PC-3 (cell line): ENCODE data around the gene SCAF8. TPM values are rescaled to one million over a fixed set of nuclear protein-coding genes. Genes with fewer than 3 reads are reported as not detected.

Experiments
- ATAC-seq: fragments of 200-7000 bp; cut with Tn5 transposase; 2 replicates; pipeline ENCODE4 v1.9.1; 2020; ENCODE audit warnings: mild to moderate bottlenecking, moderate library complexity
- BruUV-seq: library from RNA; stranded (reverse); fragments of 400-500 nt; replicated peaks from 2 replicates; lab custom pipeline; 2021; lab: Mats Ljungman, UMichigan
- CTCF ChIA-PET: fragments of 300-600 bp; sonication (Branson Sonifier 250); formaldehyde crosslinking; loops from one replicate; lab custom pipeline; 2022; ENCODE audit warnings: antibody characterized with exemption; lab: Charles Lee
- POLR2A ChIA-PET: fragments of 300-600 bp; sonication (Branson Sonifier 250); formaldehyde crosslinking; loops from one replicate; lab custom pipeline; 2022; ENCODE audit warnings: antibody characterized with exemption; ENCODE audit not compliant: unreplicated experiment; lab: Charles Lee
- DNase-seq: peaks from one replicate; pipeline ENCODE4 v3.0.0-alpha.2; 2015
- H2AFZ ChIP-seq: fragments of 300-600 bp; sonication (generic); 2 replicates; pipeline ENCODE4 v1.6.0; 2016; ENCODE audit warnings: antibody characterized with exemption, low read length
- H3F3A ChIP-seq: fragments of 300-600 bp; sonication (generic); one replicate; pipeline ENCODE4 v1.6.0; 2017; ENCODE audit warnings: antibody characterized with exemption, low read length, control low read depth, mild to moderate bottlenecking; ENCODE audit not compliant: unreplicated experiment
- H3K27ac ChIP-seq: fragments of 300-600 bp; sonication (generic); 2 replicates; pipeline ENCODE4 v1.5.1; 2016; ENCODE audit warnings: mild to moderate bottlenecking, low read length
- H3K27me3 ChIP-seq: fragments of 300-600 bp; sonication (generic); 2 replicates; pipeline ENCODE4 v1.6.1; 2016; ENCODE audit warnings: low read length, mixed read lengths
- H3K36me3 ChIP-seq: fragments of 300-600 bp; sonication (generic); 2 replicates; pipeline ENCODE4 v1.6.1; 2016; ENCODE audit warnings: low read depth, mixed run types, low read length, mixed read lengths
- H3K4me1 ChIP-seq: fragments of 300-600 bp; sonication (generic); 2 replicates; pipeline ENCODE4 v1.5.1; 2016; ENCODE audit warnings: low read length; ENCODE audit not compliant: insufficient read depth
- H3K4me2 ChIP-seq: fragments of 300-600 bp; sonication (generic); 2 replicates; pipeline ENCODE4 v1.6.0; 2016; ENCODE audit warnings: low read length
- H3K4me3 ChIP-seq: fragments of 300-600 bp; sonication (generic); 2 replicates; pipeline ENCODE4 v1.5.1; 2016; ENCODE audit warnings: mild to moderate bottlenecking, low read length, mixed read lengths
- H3K79me2 ChIP-seq: fragments of 300-600 bp; sonication (generic); 2 replicates; pipeline ENCODE4 v1.6.1; 2017; ENCODE audit warnings: low read length, mixed read lengths
- H3K9ac ChIP-seq: fragments of 300-600 bp; sonication (generic); 2 replicates; pipeline ENCODE4 v1.6.0; 2016; ENCODE audit warnings: mild to moderate bottlenecking, low read length
- H3K9me2 ChIP-seq: fragments of 300-600 bp; sonication (generic); replicated peaks from 2 replicates; pipeline ENCODE4 v1.6.1; 2016; ENCODE audit warnings: mixed run types, low read length, mixed read lengths
- H3K9me3 ChIP-seq: fragments of 300-600 bp; sonication (generic); 2 replicates; pipeline ENCODE4 v1.6.1; 2016; ENCODE audit warnings: low read length, mixed read lengths
- H4K20me1 ChIP-seq: fragments of 300-600 bp; sonication (generic); 2 replicates; pipeline ENCODE4 v1.6.1; 2016; ENCODE audit warnings: low read length, mixed read lengths
- EZH2 ChIP-seq: fragments of 300-600 bp; sonication (generic); IDR thresholded peaks from one replicate; pipeline ENCODE4 v1.6.1; 2017; ENCODE audit warnings: antibody characterized with exemption, mild to moderate bottlenecking, low read length; ENCODE audit not compliant: unreplicated experiment
- EZH2phosphoT487 ChIP-seq: fragments of 300-600 bp; sonication (generic); IDR thresholded peaks from 2 replicates; pipeline ENCODE4 v1.6.1; 2018; ENCODE audit warnings: mild to moderate bottlenecking, antibody characterized with exemption, low read length, borderline replicate concordance
- intact Hi-C: fragments of 100-400 bp; cut with micrococcal nuclease; formaldehyde crosslinking; loops from 2 replicates; pipeline ENCODE4 v1.9.0; 2023
- total RNA-seq: library from RNA; depleted of rRNA; stranded (reverse); fragments of >200 nt; gene quantifications from 2 replicates; pipeline ENCODE4 v1.2.3, GENCODE V29; 2014
- TF ChIP-seq, protein P1 (sequence below): fragments of 300-600 bp; sonication (generic); conservative IDR thresholded peaks from 2 replicates; pipeline ENCODE4 v1.5.1; 2017; ENCODE audit warnings: antibody characterized with exemption, low read depth, mild to moderate bottlenecking, low read length

The SCAF8 gene
- total RNA-seq, 1 experiment from 2014 or later: 11.9 TPM

DNA sequence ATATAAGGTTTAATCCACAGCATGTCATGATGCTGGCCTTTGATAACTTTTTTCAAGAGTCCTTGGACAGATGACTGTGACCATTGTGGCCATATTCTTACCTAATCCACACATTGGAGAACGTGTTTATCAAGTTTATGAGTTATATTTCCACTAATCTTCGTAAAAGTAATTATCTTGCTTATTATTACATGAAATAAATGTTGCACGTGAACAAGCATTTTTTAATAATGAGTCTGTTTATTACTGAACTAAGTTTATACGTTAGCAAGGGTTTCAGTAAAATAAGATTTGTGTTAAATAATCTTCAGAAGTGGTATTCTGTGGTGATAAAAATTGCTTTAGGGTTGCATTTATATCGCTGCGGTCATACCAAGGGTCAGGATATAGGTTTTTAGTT is 107.1 kb downstream of the SCAF8 start:
- CTCF ChIA-PET: no interaction called here
- TF ChIP-seq EZH2phosphoT487 (no peak), EZH2 (no peak)
- TF ChIP-seq, protein P1, sequence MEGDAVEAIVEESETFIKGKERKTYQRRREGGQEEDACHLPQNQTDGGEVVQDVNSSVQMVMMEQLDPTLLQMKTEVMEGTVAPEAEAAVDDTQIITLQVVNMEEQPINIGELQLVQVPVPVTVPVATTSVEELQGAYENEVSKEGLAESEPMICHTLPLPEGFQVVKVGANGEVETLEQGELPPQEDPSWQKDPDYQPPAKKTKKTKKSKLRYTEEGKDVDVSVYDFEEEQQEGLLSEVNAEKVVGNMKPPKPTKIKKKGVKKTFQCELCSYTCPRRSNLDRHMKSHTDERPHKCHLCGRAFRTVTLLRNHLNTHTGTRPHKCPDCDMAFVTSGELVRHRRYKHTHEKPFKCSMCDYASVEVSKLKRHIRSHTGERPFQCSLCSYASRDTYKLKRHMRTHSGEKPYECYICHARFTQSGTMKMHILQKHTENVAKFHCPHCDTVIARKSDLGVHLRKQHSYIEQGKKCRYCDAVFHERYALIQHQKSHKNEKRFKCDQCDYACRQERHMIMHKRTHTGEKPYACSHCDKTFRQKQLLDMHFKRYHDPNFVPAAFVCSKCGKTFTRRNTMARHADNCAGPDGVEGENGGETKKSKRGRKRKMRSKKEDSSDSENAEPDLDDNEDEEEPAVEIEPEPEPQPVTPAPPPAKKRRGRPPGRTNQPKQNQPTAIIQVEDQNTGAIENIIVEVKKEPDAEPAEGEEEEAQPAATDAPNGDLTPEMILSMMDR: no peak
- POLR2A ChIA-PET: no interaction called here
- 0 out of 2 replicates have a peak, but pooled peaks cover 2% of the 10 kb centered on the region for H3K36me3 ChIP-seq
- H3K4me3 ChIP-seq: no peak overlapping the region
- H3K9ac ChIP-seq: no peak overlapping the region
- no peaks in the 10 kb centered on the region for H3K4me1 ChIP-seq
- BruUV-seq: no TSS peak
- H3F3A ChIP-seq: no peaks in the 10 kb centered on the region
- H3K27ac ChIP-seq: no peak overlapping the region
- DNase-seq (no peak), ATAC-seq (no peak)
- H4K20me1 ChIP-seq: no peaks in the 10 kb centered on the region
- H3K4me2 ChIP-seq: no peak overlapping the region
- no peaks in the 10 kb centered on the region for H3K27me3 ChIP-seq
- H3K9me3 ChIP-seq: no peaks in the 10 kb centered on the region
- intact Hi-C loops: no loop called here
- peaks cover 65% of the 10 kb centered on the region for H3K79me2 ChIP-seq
- H2AFZ ChIP-seq: no peak overlapping the region
- H3K9me2 ChIP-seq: no peaks in the 10 kb centered on the region

DNA sequence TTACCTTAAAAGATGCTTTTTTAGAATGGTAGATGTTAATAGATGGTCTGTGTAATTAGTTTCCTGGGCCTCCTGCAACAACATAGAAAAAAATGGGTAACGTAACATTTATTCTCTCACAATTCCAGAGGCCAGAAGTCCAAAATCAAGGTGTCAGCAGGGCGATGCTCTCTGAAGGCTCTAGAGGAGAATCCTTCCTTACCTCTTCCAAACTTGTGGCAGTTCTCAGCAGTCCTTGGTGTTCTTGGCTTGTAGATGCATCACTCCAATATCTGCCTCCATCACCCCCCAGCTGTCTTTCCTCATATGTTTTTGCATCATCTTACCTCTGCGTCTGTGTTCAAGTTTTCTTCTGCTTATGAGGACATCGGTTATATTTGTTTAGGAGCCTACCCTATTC is 107.9 kb downstream of the SCAF8 start:
- Histone ChIP-seq H3F3A (no peaks in the 10 kb centered on the region), H3K9me3 (no peaks in the 10 kb centered on the region), H3K9ac (no peak overlapping the region), H3K4me3 (no peak overlapping the region), H3K27ac (no peak overlapping the region), H3K4me1 (no peaks in the 10 kb centered on the region), H3K36me3 (0 out of 2 replicates have a peak, but pooled peaks cover 2% of the 10 kb centered on the region), H4K20me1 (no peaks in the 10 kb centered on the region), H3K27me3 (no peaks in the 10 kb centered on the region), H3K9me2 (no peaks in the 10 kb centered on the region), H3K4me2 (no peak overlapping the region), H3K79me2 (peaks cover 67% of the 10 kb centered on the region), H2AFZ (no peak overlapping the region)
- intact Hi-C loops: no loop called here
- POLR2A ChIA-PET: no interaction called here
- no TSS peak for BruUV-seq
- no peak for ATAC-seq
- CTCF ChIA-PET: no interaction called here
- no peak for DNase-seq
- TF ChIP-seq, protein P1: no peak
- no peak for TF ChIP-seq EZH2phosphoT487
- no peak for TF ChIP-seq EZH2

DNA sequence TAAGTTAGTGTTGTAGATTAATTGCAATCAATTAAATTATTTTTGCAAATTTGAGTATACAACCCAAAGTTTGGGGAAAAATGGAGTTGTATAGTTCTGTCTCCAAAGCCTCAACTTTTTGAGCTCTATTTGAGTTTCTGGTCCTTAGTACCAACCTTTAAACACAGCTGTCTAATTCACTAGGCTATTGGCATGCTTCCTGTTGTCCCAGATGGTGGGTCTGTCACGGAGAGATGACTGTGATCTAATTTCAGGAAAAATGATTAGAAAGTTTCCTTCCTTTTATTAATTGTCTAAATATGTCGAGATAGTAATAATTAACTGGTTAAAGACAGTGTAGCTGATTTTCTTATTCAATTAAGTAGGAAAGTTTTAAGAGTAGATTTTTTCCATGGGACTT is 109.6 kb downstream of the SCAF8 start:
- peaks cover 79% of the 10 kb centered on the region for H3K79me2 ChIP-seq
- POLR2A ChIA-PET: no interaction called here

More for the DNA sequence above, 109.6 kb downstream of the SCAF8 start:
- intact Hi-C loops: no loop called here
- Histone ChIP-seq H3K4me3 (no peak overlapping the region), H3K27ac (no peak overlapping the region), H3K36me3 (0 out of 2 replicates have a peak, but pooled peaks cover 2% of the 10 kb centered on the region), H4K20me1 (no peaks in the 10 kb centered on the region), H3K4me1 (no peaks in the 10 kb centered on the region), H3F3A (no peaks in the 10 kb centered on the region), H2AFZ (no peak overlapping the region), H3K4me2 (no peak overlapping the region), H3K27me3 (no peaks in the 10 kb centered on the region), H3K9ac (no peak overlapping the region), H3K9me3 (no peaks in the 10 kb centered on the region), H3K9me2 (no peaks in the 10 kb centered on the region)
- TF ChIP-seq, protein P1: no peak
- TF ChIP-seq EZH2: no peak
- no peak for TF ChIP-seq EZH2phosphoT487
- no TSS peak for BruUV-seq
- no peak for DNase-seq
- CTCF ChIA-PET: no interaction called here
- no peak for ATAC-seq
